ENCODE measurements around the gene ACSL5.
A peak's percentile ranks its signal among the peaks of the same experiment; 100 is the strongest.
"Not testable (repeated sequence)": the region's sequence is repeated elsewhere in the genome, so short reads cannot be mapped to it uniquely, and the experiment has no call there.

Gene ACSL5

GRCh38 chr10:112376396-112376790 is 2.5 kb downstream of the ACSL5 start:
- peak; percentile 26 to 39 for DNase-seq

- not testable (repeated sequence) for DNase-seq
Observed at GRCh38 chr10:112377116-112377515, 3.2 kb downstream of the ACSL5 start.

- DNase-seq, result no peak
Observed at GRCh38 chr10:112379635-112380296, 5.8 kb downstream of the ACSL5 start.

GRCh38 chr10:112382515-112383235 is 8.8 kb downstream of the ACSL5 start:
- no peak for DNase-seq

- peak; percentile 27 to 35 for DNase-seq
Observed at GRCh38 chr10:112383325-112383724, 9.4 kb downstream of the ACSL5 start.

- no peak for DNase-seq
Observed at GRCh38 chr10:112384141-112384540, 10.2 kb downstream of the ACSL5 start.

- no peak for DNase-seq
Observed at GRCh38 chr10:112385201-112385600, 11.3 kb downstream of the ACSL5 start.

- DNase-seq, result not testable (repeated sequence)
Observed at GRCh38 chr10:112388056-112388455, 14.1 kb downstream of the ACSL5 start.

- no peak for DNase-seq
Observed at GRCh38 chr10:112388548-112388947, 14.6 kb downstream of the ACSL5 start.

GRCh38 chr10:112389271-112389822 is 15.4 kb downstream of the ACSL5 start:
- peak; percentile 57 to 65 for DNase-seq

GRCh38 chr10:112390125-112390703 is 16.3 kb downstream of the ACSL5 start:
- no peak for DNase-seq

- DNase-seq, result no peak
Observed at GRCh38 chr10:112393341-112393740, 19.4 kb downstream of the ACSL5 start.

GRCh38 chr10:112393827-112394226 is 19.9 kb downstream of the ACSL5 start:
- DNase-seq, result no peak

- no peak for DNase-seq
Observed at GRCh38 chr10:112394475-112394875, 20.6 kb downstream of the ACSL5 start.

GRCh38 chr10:112395809-112396530 is 22.1 kb downstream of the ACSL5 start:
- DNase-seq, result no peak

- no peak for DNase-seq
Observed at GRCh38 chr10:112397592-112397991, 23.7 kb downstream of the ACSL5 start.

- DNase-seq, result no peak
Observed at GRCh38 chr10:112402917-112403316, 29.0 kb downstream of the ACSL5 start.

GRCh38 chr10:112404617-112405016 is 30.7 kb downstream of the ACSL5 start:
- DNase-seq, result no peak

GRCh38 chr10:112406806-112407205 is 32.9 kb downstream of the ACSL5 start:
- DNase-seq, result not testable (repeated sequence)

GRCh38 chr10:112407696-112408095 is 33.8 kb downstream of the ACSL5 start:
- no peak for DNase-seq

- no peak for DNase-seq
Observed at GRCh38 chr10:112409299-112409698, 35.4 kb downstream of the ACSL5 start.

- DNase-seq, result no peak
Observed at GRCh38 chr10:112409755-112410154, 35.8 kb downstream of the ACSL5 start.

- no peak for DNase-seq
Observed at GRCh38 chr10:112412696-112413095, 38.8 kb downstream of the ACSL5 start.
